Naive thymus-derived CD4-positive, alpha-beta T cell (primary cell): ENCODE measurements around the gene FDXR. TPM values are rescaled to one million over a fixed set of nuclear protein-coding genes. Genes with fewer than 3 reads are reported as not detected.
A peak's percentile ranks its signal among the peaks of the same experiment; 100 is the strongest.

Source experiments
- ATAC-seq: fragments of 150-1000 bp; cut with Tn5 transposase; 2 replicates; pipeline ENCODE4 v1.10.0; 2021; ENCODE audit warnings: mild to moderate bottlenecking, moderate library complexity
- CTCF ChIA-PET: fragments of 350-600 bp; sonication (Branson Sonifier 250); formaldehyde crosslinking; loops from one replicate; lab custom pipeline; 2021; ENCODE audit warnings: antibody characterized with exemption; lab: Charles Lee
- POLR2A ChIA-PET: fragments of 350-600 bp; sonication (Branson Sonifier 250); formaldehyde crosslinking; loops from one replicate; lab custom pipeline; 2021; ENCODE audit warnings: antibody characterized with exemption, inconsistent platforms; lab: Charles Lee
- DNase-seq, 9 donors: peaks; one replicate each; pipeline versions ENCODE4 v3.0.0 to v3.0.0-alpha.2; 2020 to 2022; ENCODE audit warnings: mixed read lengths in 1 of 9
- H3K27ac ChIP-seq: one replicate; pipeline ENCODE4 v1.7.0; 2013; ENCODE audit warnings: mild to moderate bottlenecking, low read depth, low read length, moderate library complexity
- H3K27me3 ChIP-seq, 2 donors: one replicate each; pipeline ENCODE4 v1.7.0; 2013; ENCODE audit warnings: low read length in 2 of 2, mild to moderate bottlenecking in 2 of 2, moderate library complexity in 2 of 2; ENCODE audit not compliant: control insufficient read depth in 2 of 2, insufficient read depth in 2 of 2
- H3K36me3 ChIP-seq, 3 experiments: 1 replicate in 2 of 3; 2 replicates in 1 of 3; pipeline ENCODE4 v1.7.0; 2013; ENCODE audit warnings: low read length in 3 of 3, mild to moderate bottlenecking in 3 of 3, moderate library complexity in 1 of 3; ENCODE audit not compliant: insufficient read depth in 3 of 3, control insufficient read depth in 2 of 3
- H3K4me1 ChIP-seq, 2 donors: one replicate each; pipeline ENCODE4 v1.7.0; 2013; ENCODE audit warnings: low read length in 2 of 2, mild to moderate bottlenecking in 2 of 2, moderate library complexity in 1 of 2; ENCODE audit not compliant: control insufficient read depth in 2 of 2, insufficient read depth in 2 of 2
- H3K4me3 ChIP-seq: 2 replicates; pipeline ENCODE4 v1.7.0; 2013; ENCODE audit warnings: mild to moderate bottlenecking, low read length
- H3K9me3 ChIP-seq, 3 experiments: 1 replicate in 2 of 3; 2 replicates in 1 of 3; pipeline ENCODE4 v1.7.0; 2013; ENCODE audit warnings: low read length in 3 of 3; ENCODE audit not compliant: control insufficient read depth in 2 of 3
- H3K27ac Mint-ChIP-seq, 9 donors: one replicate each; pipeline ENCODE4 v1.8.0; 2020 to 2022; ENCODE audit warnings: mixed read lengths in 9 of 9, mild to moderate bottlenecking in 8 of 9, moderate library complexity in 5 of 9, inconsistent platforms in 2 of 9
- H3K27me3 Mint-ChIP-seq, 5 donors: one replicate each; pipeline ENCODE4 v1.8.0; 2021 to 2022; ENCODE audit warnings: mixed read lengths in 5 of 5, mild to moderate bottlenecking in 1 of 5
- H3K36me3 Mint-ChIP-seq, 5 donors: one replicate each; pipeline ENCODE4 v1.8.0; 2020 to 2022; ENCODE audit warnings: mixed read lengths in 5 of 5, mild to moderate bottlenecking in 3 of 5, inconsistent platforms in 1 of 5
- H3K4me1 Mint-ChIP-seq, 7 donors: one replicate each; pipeline ENCODE4 v1.8.0; 2020 to 2022; ENCODE audit warnings: mixed read lengths in 7 of 7, mild to moderate bottlenecking in 3 of 7, inconsistent platforms in 1 of 7
- H3K4me3 Mint-ChIP-seq, 10 donors: one replicate each; pipeline ENCODE4 v1.8.0; 2020 to 2022; ENCODE audit warnings: mild to moderate bottlenecking in 10 of 10, mixed read lengths in 10 of 10, moderate library complexity in 6 of 10, inconsistent platforms in 2 of 10
- H3K9me3 Mint-ChIP-seq, 11 donors: one replicate each; pipeline ENCODE4 v1.8.0; 2020 to 2022; ENCODE audit warnings: mixed read lengths in 11 of 11, mild to moderate bottlenecking in 4 of 11, inconsistent platforms in 1 of 11, moderate library complexity in 1 of 11
- intact Hi-C, 2 donors: fragments of 100-400 bp; cut with micrococcal nuclease; formaldehyde crosslinking; loops; one replicate each; pipeline ENCODE4 v1.15.1; 2023
- polyA plus RNA-seq, 2 donors: library from polyadenylated mRNA; unstranded; fragments of 300-500 nt; fragmentation: Illumina TruSeq; gene quantifications; one replicate each; pipeline ENCODE4 v1.2.3, GENCODE V29; 2021
- total RNA-seq, 6 experiments: library from RNA in 5 of 6; stranded (reverse) in 5 of 6; gene quantifications; 1 replicate in 5 of 6; 2 replicates in 1 of 6; pipeline ENCODE4 v1.2.3 and lab custom pipeline; 2021 to 2026

The FDXR gene
- total and polyA plus RNA-seq, 7 experiments from 2014 or later, result 4.7 to 39.5 (median 9.4) TPM

DNA sequence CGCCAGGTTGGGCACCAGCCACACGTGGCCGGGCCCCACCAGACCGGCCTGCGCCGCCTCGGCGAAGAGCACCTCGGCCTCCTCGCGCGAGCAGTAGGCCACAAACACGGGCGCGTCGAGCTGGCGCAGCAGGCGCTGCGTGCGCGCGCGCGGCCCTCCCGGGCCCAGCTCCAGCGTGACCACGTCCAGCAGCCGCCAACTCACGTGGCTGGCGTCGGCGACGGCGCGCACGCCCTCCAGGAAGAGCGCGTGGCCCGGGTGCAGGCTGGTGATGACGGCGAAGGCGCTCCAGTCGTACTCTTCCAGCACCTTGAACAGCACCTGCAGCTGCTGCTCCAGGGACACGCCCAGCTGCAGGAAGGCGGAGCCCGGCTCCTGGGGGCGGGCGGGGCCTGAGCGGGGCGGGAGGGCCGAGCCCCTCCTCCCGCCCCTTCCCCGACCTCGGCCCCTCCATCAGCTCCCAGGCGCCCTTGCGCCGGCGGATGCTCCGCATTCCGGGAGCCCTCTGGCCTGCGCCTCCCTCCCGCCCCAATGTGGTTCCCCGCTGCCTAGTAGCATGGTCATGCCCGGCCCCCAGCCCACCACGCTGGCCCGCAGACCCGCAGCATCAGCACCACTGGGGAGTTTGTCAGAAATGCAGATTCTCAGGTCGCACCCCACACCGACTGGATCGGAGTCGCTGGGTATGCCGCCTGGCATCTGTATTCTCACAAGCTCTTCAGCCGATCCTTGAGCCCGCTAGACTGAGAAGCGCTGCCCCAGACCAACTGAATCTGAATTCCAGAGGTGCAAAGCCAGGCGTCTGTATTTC lies 20.4 kb downstream of the FDXR start:
- peaks cover 5 to 13% (median 11%) of the 10 kb centered on the region in 7 donors for H3K4me1 Mint-ChIP-seq
- Histone ChIP-seq H3K9me3 (no peaks in the 10 kb centered on the region), H3K36me3 (no peaks in the 10 kb centered on the region), H3K27ac (no peak overlapping the region), H3K27me3 (no peaks in the 10 kb centered on the region), H3K4me1 (peaks cover 0 to 10% of the 10 kb centered on the region in 2 donors), H3K4me3 (peak overlapping the region; percentile 45)
- peak overlapping the region; percentile 72 to 90 (median 78) for H3K4me3 Mint-ChIP-seq
- no peaks in the 10 kb centered on the region for H3K9me3 Mint-ChIP-seq
- peak; percentile 88 for ATAC-seq
- peak in 8 of 9 donors; percentile 52 to 80 (median 73) for DNase-seq
- H3K27ac Mint-ChIP-seq, result peak overlapping the region in 4 of 9 donors; percentile 25 to 64 (median 46)
- intact Hi-C loops, result loop anchor here (1.0 to 2.0 kb wide), 3 partner anchors 20 to 104 kb away; partner anchors contain the start of genes FDXR (in 1 of the 2) and NHERF1 (in 1 of the 2)
- peaks cover 26 to 60% (median 41%) of the 10 kb centered on the region in 5 donors for H3K27me3 Mint-ChIP-seq
- ChIA-PET CTCF (interaction anchor here (1.0 to 1.2 kb wide), 2 partner anchors 10 to 12 kb away, joined by 3 read pairs; no protein-coding TSS in a partner anchor), POLR2A (no interaction called here)
- no peaks in the 10 kb centered on the region for H3K36me3 Mint-ChIP-seq

DNA sequence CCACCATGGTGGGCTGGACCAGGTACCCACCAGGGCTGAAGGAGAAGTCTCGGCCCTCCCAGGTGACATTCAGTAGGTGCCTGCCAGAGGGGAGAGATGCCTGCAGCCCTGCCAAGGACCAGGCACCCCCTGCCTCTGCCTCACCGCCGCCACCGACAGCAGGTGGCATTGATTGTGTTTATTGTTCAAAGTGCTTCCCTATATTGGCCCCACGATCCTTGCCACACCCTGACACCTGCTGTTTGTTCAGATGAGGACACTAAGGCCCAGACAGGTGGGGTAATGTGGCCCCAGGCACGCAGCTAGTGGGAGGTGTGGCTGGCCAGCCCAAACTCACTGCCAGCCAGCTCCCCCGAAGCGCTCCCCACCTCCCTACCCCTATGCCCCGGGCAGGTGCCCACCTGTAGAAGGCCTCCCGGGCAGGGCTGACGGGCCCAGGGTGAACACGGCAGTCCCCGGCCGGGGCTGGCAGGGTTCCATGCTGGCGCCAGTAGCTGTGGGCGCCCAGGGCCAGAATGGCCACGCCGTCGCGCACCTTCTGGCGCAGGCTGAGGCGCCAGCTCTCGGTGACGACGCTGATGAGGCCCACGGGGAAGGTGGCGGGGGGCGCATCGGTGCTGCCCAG lies 21.1 kb downstream of the FDXR start:
- H3K27ac ChIP-seq, result no peak overlapping the region
- H3K4me1 ChIP-seq, result peaks cover 0 to 10% of the 10 kb centered on the region in 2 donors
- no peak for ATAC-seq
- CTCF ChIA-PET, result interaction anchor here (1.2 kb wide), 1 partner anchor 12 kb away, joined by 3 read pairs; no protein-coding TSS in a partner anchor
- peaks cover 5 to 13% (median 11%) of the 10 kb centered on the region in 7 donors for H3K4me1 Mint-ChIP-seq
- H3K4me3 Mint-ChIP-seq, result peak overlapping the region in 1 of 10 donors; percentile 16
- H3K27me3 Mint-ChIP-seq, result peaks cover 20 to 53% (median 34%) of the 10 kb centered on the region in 5 donors
- H3K9me3 Mint-ChIP-seq, result no peaks in the 10 kb centered on the region
- intact Hi-C loops, result loop anchor here (1.0 to 2.0 kb wide), 3 partner anchors 21 to 103 kb away; partner anchors contain the start of genes FDXR (in 1 of the 2) and NHERF1 (in 1 of the 2)
- no peaks in the 10 kb centered on the region for H3K36me3 ChIP-seq
- DNase-seq, result no peak
- H3K27ac Mint-ChIP-seq, result no peak overlapping the region
- H3K4me3 ChIP-seq, result no peak overlapping the region
- H3K36me3 Mint-ChIP-seq, result no peaks in the 10 kb centered on the region
- H3K9me3 ChIP-seq, result no peaks in the 10 kb centered on the region
- no peaks in the 10 kb centered on the region for H3K27me3 ChIP-seq
- POLR2A ChIA-PET, result no interaction called here

DNA sequence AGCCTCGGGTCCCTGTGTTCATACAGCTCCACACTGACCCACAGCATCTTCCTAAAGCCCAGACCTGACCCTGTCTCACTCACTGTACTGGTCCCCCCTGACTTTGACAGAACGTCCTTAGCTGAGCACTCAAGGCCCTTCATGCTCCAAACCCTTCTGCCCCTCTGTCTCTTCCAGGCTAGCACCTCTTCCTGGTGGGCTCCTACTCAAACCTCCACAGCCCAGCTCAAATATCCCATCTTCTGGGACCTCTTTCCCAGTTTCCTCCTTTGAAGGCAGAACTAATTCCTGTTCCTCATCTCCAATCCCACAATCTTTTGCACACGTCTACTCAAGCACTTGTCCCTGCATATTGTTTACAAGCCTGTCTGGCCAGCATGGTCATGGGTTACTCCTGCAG lies 21.9 kb downstream of the FDXR start:
- ChIA-PET POLR2A (no interaction called here), CTCF (no interaction called here)
- H3K4me1 Mint-ChIP-seq, result peaks cover 5 to 13% (median 11%) of the 10 kb centered on the region in 7 donors
- H3K4me3 Mint-ChIP-seq, result peak overlapping the region in 4 of 10 donors; percentile 16 to 32 (median 24)
- Histone ChIP-seq H3K4me1 (peaks cover 0 to 10% of the 10 kb centered on the region in 2 donors), H3K4me3 (no peak overlapping the region), H3K27me3 (no peaks in the 10 kb centered on the region), H3K27ac (no peak overlapping the region), H3K9me3 (no peaks in the 10 kb centered on the region), H3K36me3 (no peaks in the 10 kb centered on the region)
- ATAC-seq (no peak), DNase-seq (no peak)
- peak overlapping the region in 1 of 9 donors; percentile 43 for H3K27ac Mint-ChIP-seq
- intact Hi-C loops, result no loop called here
- H3K27me3 Mint-ChIP-seq, result peaks cover 12 to 45% (median 26%) of the 10 kb centered on the region in 5 donors
- H3K9me3 Mint-ChIP-seq, result no peaks in the 10 kb centered on the region
- no peaks in the 10 kb centered on the region for H3K36me3 Mint-ChIP-seq

DNA sequence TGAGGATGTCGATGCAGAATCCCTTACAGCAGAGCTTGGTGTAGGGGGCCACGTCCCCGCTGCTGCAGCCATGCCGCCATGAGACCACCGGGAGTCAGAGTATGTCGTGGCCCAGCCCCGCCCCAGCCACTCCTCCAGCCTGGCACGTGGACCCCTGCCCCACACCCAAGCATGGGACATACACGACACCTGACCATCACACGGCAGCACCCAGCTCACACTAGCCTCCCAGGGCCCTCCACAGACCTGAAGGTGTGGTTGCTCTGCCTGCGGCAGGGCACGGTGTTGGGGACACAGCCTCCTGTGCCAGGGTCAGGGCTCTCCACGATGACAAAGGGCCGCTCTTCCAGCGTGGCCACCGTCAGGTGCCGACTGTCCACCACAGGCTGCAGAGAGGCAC lies 22.5 kb downstream of the FDXR start:
- Histone ChIP-seq H3K27me3 (no peaks in the 10 kb centered on the region), H3K4me1 (peaks cover 0 to 10% of the 10 kb centered on the region in 2 donors), H3K27ac (no peak overlapping the region), H3K4me3 (no peak overlapping the region), H3K9me3 (no peaks in the 10 kb centered on the region), H3K36me3 (no peaks in the 10 kb centered on the region)
- Mint-ChIP-seq H3K4me1 (peaks cover 5 to 13% (median 11%) of the 10 kb centered on the region in 7 donors), H3K27me3 (peaks cover 6 to 39% (median 21%) of the 10 kb centered on the region in 5 donors), H3K9me3 (no peaks in the 10 kb centered on the region), H3K4me3 (no peak overlapping the region), H3K36me3 (peaks cover 0 to 3% (median 0%) of the 10 kb centered on the region in 5 donors), H3K27ac (no peak overlapping the region)
- DNase-seq (no peak), ATAC-seq (no peak)
- ChIA-PET POLR2A (no interaction called here), CTCF (no interaction called here)
- intact Hi-C loops, result no loop called here

DNA sequence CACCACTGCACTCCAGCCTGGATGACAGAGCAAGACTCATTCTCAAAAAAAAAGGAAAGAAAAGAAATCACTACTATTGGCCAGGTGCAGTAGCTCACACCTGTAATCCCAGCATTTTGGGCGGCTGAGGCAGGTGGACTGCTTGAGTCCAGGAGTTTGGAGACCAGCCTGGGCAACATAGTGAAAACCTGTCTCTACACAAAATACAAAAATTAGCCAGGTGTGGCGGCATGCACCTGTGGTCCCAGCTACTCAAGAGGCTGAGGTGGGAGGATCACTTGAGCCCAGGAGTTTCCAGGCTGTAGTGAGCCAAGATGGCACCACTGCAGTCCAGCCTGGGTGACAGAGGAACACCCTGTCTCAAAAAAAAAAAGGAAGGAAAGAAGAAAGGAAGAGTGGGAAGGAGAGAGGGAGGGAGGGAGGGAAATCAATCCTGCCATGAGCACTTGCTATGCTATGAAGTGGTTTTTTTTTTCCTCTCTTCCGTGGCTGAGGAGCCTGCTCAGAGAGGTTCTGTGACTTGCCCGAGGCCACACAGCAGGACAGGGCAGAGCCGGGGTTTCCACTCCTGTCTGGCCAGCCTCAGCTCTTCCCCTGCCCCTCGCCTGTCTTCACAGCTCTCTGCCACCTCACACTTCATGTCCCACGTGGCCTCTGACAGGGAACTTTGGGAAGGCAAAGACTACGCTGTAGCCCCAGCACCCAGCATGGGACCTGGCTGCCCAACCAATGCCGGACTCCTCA lies 24.0 kb downstream of the FDXR start:
- H3K27ac Mint-ChIP-seq, result no peak overlapping the region
- H3K36me3 Mint-ChIP-seq, result peaks cover 0 to 6% (median 0%) of the 10 kb centered on the region in 5 donors
- ATAC-seq (no peak), DNase-seq (no peak)
- ChIA-PET CTCF (no interaction called here), POLR2A (no interaction called here)
- no peak overlapping the region for H3K4me3 Mint-ChIP-seq
- no peaks in the 10 kb centered on the region for H3K36me3 ChIP-seq
- H3K9me3 ChIP-seq, result no peaks in the 10 kb centered on the region
- no peaks in the 10 kb centered on the region for H3K9me3 Mint-ChIP-seq
- H3K4me1 ChIP-seq, result peaks cover 0 to 10% of the 10 kb centered on the region in 2 donors
- H3K4me3 ChIP-seq, result no peak overlapping the region
- H3K27ac ChIP-seq, result no peak overlapping the region
- peaks cover 3 to 13% (median 10%) of the 10 kb centered on the region in 7 donors for H3K4me1 Mint-ChIP-seq
- H3K27me3 Mint-ChIP-seq, result peaks cover 6 to 25% (median 15%) of the 10 kb centered on the region in 5 donors
- intact Hi-C loops, result no loop called here
- no peaks in the 10 kb centered on the region for H3K27me3 ChIP-seq

DNA sequence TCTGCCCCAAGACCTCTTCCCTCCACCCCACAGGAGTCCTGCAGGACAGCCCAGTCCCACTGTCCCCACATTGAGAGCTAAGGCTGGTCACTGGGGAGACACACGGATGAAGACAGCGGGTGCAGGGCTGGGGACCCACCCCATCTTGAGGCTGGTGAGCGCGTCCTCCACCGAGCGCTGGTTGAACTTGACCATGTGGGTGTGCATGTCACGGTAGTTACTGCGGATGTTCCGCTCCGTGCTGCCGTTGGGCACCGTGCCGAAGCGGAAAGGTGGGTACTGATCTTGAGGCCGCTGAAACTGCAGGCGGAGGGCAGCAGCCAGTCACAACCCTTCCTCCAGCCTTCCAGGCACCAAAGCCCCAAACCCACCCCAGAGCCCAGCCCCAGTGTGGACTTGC lies 26.2 kb downstream of the FDXR start:
- intact Hi-C loops, result no loop called here
- peaks cover 0 to 15% (median 5%) of the 10 kb centered on the region in 7 donors for H3K4me1 Mint-ChIP-seq

More for the DNA sequence above, 26.2 kb downstream of the FDXR start:
- Mint-ChIP-seq H3K27me3 (peaks cover 11 to 27% (median 14%) of the 10 kb centered on the region in 5 donors), H3K4me3 (no peak overlapping the region), H3K27ac (no peak overlapping the region), H3K9me3 (no peaks in the 10 kb centered on the region), H3K36me3 (peaks cover 0 to 10% (median 0%) of the 10 kb centered on the region in 5 donors)
- no peak overlapping the region for H3K4me3 ChIP-seq
- H3K36me3 ChIP-seq, result no peaks in the 10 kb centered on the region
- ChIA-PET CTCF (no interaction called here), POLR2A (no interaction called here)
- DNase-seq (no peak), ATAC-seq (no peak)
- no peaks in the 10 kb centered on the region for H3K27me3 ChIP-seq
- no peaks in the 10 kb centered on the region for H3K9me3 ChIP-seq
- H3K27ac ChIP-seq, result no peak overlapping the region
- H3K4me1 ChIP-seq, result no peaks in the 10 kb centered on the region
